Stimulated activated CD8-positive, alpha-beta memory T cell treated with anti-CD3 and anti-CD28 coated beads, Interleukin-2, amount 100 ng/mL, for 1 hour (primary cell): ENCODE data around the gene B4GALT4.
"Not testable (repeated sequence)": the region's sequence is repeated elsewhere in the genome, so short reads cannot be mapped to it uniquely, and the experiment has no call there.

Experiments used
- DNase-seq, 2 donors: peaks; one replicate each; pipeline ENCODE4 v3.0.0-alpha.2; 2020; ENCODE audit warnings: low read depth in 2 of 2

The B4GALT4 gene

DNA sequence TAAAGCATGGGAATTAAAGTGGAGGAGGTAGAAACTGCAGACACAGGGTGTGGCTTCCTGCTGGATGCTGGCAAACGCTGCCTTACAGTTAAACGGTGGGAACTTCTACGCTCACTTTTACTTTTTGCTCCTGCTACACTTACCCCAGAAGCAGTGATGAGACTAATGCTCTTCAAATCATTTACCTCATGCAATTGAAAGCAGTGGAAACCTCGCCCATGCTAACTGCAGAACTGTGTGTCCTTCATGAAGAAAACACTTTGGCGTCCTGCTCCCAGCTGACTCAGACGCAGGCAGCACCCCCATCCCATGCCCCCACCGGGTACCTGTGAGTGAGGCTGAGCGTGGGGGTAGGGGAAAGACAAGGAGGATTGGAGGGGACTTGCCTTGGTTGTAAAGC lies 35.5 kb downstream of the B4GALT4 start:
- DNase-seq = no peak

DNA sequence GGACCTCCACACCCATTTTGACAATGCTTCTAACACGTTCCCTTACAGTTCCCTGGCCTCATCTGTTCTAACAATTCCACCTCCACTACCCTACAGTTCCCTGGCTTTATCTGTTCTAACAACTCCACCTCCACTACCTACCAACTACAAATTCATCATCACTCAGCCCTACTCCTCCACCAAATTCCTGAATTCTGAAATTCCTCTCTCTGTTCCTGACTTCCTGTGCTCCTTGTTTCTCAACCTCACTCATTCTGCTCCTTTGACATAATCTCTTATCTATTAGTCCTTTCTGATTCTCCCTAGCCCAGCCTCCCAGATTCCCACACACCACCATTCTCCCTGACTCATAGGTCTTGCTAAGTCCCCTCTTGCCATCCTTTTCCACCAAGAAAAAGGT lies 44.8 kb downstream of the B4GALT4 start:
- no peak for DNase-seq

DNA sequence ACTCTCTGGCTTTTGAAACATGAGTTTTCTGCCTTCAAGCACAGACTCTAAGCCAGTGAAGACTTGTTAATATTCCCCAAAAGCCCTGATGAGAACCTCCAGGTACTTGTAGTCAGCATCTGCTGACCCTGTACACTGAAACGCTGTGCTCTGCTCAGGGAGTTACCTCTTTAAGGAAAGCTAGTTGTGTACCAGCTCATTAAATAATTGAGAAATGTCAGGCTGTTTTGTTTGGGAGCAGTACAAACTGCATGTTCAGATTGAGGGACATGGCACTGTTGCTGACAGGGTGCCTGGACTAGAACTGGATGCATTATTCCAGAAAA lies 45.6 kb downstream of the B4GALT4 start:
- DNase-seq = no peak

DNA sequence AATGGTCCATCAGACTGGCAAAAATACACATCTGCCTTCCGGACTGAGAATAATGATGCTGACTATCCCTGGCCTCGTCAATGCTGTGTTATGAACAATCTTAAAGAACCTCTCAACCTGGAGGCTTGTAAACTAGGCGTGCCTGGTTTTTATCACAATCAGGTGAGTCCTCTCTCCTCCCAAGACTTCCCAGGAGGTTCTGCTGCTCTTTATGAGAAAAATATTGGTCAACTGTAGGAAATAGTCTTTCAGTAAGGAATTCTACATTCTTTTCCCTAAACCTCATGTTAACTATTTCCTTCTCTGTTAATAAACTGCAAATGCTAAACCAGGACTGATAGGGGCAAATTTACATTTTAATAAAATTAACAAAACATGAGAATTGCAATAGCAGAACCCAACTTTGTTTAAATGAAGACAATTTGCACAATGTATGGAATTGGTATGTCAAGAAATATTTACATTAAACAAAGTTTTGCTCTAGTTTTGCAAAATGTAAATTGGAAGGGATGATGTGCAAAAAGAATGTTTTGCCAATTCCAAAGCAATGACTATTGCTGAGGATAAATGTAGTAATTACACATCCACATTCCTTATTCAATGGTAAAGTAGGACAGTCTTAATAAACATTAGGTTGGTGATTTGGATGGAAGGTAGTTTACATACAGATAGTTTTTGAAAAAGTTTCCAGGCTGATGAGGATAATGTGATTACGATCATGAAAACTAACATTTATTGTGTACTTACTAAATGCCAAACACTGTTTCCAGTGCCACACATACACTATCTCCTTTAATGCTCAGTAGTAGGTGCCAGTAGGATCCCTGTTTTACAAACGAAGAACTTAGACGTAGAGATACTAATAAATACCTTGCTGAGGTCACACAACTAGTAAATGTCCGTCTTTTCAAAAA lies 46.2 kb downstream of the B4GALT4 start:
- no peak for DNase-seq

DNA sequence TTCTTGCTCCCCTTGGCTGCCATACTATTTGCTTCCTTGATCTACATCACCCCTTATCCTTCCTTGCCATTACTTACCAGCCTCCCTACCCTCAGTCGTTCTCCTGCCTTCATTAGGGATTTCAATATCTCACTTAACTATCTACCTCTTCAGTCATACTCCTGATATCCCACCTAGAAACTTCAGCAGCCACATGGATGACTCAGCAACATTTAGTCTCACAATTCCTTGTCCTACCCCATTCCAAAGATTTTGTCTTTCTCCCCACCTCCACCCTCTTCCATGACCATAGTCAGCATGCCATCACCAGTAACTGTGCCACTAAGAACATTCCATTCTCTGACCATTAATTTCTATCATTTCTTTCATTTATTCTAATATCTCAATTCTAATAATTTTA lies 48.9 kb downstream of the B4GALT4 start:
- DNase-seq = no peak

DNA sequence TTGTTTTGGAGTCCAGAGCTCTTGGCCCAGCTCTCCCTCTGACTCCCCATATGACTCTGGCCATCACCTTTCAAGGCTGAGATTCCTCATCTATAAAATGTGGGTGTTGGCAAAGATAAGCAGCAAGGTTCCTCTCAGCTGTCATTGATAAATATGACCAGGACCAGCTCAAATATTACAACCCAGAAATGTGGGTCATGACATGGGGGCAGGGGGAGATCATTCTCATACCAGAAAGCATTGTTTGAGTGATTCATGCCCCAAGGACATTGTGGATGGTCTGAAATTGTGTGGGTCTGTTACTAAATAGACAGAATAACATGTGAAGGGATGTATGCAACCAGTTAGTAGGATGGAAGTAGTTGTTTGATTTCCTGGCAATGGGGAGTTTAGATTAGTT lies 53.4 kb downstream of the B4GALT4 start:
- no peak for DNase-seq

DNA sequence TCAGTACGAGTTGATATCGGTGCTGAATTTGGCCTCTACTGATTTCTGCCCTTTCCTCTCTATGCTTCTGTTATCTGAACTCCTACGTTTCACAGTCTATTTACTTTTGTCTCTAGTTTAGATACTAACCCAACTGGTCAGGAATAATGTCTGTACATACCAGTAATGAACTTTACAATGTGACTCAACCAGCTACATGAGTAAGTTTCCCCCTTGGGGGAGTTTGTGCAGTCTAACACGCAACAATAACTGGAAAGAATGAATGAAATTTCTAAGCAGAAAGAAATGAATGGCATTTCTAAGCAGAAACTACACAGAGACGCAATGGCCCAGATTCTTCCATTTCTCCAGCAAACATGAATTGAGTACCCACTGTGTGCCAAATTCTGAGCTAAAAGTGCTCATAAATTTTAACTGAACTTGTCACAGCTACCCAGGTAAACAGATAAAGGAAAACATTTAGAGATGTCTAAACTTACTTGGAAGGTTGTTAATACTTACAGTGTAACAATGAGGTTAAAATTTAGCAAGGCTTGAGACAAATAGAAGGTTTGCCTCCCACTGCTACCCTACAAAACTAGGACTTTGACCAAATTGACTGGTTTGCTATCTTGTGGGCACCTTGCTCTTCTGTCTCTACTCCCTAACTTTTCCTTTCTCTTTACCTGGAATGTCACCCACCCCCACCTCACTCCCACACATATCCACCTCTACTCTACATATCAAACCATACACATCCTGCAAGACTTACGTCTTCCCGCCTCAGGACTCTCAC lies 55.7 kb downstream of the B4GALT4 start:
- no peak for DNase-seq

DNA sequence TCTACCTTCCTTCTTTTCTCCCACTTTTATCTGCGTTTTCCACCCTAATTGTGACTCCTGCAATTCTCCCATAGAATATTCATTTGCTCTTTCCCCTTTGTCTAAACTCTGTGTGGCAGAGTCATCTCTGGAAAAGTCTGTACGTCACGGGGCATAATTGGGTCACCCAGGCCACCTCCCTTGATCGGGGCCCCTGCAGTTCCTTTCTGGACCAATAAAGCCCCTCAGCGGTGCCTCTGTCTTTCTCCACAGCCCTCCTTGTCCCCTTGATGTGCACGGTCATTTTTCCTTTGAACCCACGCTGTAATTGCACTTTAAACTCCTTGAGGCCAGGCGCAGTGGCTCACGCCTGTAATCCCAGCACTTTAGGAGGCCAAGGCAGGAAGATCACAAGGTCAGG lies 56.6 kb downstream of the B4GALT4 start:
- DNase-seq = no peak

DNA sequence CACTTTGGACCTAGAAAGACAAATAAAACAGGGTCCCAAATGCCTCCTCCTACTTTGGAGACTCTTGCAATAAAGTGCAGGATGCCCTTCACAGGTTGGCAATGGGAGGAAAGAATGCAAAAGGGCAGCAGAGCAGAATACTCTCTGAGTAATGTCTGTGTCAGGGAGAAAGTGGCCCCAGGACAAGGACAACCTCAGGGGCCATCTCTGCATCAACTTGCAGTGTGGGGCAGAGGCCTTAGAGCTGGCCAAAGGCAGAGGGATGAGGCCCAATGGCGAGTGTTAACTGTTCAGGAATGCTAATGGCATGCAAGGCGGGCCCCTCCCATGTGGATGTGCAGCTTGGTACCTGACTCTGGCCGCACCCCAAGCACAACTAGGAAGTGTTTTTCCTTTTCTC lies 58.9 kb downstream of the B4GALT4 start:
- DNase-seq = no peak

DNA sequence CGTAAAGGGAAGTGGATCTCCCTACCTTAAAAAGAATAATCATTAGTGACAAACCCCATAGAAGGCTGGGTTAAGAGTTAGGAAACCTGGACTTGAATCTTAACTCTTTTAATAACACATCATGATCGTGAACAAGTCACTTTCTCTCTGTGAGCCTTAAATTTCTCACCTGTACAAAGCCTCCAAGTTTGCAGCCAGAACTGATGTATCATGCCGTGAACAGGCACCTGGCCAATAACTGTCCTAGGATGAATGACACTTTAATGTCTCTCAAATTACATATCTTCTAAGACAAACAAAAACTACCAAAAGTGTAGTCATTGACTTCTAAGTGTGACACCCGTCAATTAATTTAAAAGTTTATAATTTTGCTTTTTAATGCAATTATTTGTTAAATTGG lies 63.4 kb downstream of the B4GALT4 start:
- DNase-seq = no peak

DNA sequence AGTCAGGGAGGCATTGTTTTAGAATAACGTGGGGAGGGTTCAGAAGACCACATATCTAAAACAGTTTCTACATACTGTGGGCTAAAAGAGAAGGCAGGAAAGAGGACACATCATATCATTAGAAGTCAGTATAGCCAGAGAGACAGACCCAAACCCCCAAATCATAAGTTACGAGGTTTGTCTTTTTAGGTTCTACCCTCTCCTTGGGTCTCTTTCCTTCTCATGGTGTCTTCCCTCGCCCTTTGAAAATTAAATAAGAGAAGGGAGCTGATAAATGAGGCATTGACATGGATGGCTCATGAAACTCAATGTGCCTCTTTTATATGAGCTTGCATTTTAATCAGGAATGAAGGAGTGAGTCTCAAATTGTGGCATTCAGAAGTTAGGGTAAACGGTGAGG lies 63.9 kb downstream of the B4GALT4 start:
- DNase-seq = no peak

DNA sequence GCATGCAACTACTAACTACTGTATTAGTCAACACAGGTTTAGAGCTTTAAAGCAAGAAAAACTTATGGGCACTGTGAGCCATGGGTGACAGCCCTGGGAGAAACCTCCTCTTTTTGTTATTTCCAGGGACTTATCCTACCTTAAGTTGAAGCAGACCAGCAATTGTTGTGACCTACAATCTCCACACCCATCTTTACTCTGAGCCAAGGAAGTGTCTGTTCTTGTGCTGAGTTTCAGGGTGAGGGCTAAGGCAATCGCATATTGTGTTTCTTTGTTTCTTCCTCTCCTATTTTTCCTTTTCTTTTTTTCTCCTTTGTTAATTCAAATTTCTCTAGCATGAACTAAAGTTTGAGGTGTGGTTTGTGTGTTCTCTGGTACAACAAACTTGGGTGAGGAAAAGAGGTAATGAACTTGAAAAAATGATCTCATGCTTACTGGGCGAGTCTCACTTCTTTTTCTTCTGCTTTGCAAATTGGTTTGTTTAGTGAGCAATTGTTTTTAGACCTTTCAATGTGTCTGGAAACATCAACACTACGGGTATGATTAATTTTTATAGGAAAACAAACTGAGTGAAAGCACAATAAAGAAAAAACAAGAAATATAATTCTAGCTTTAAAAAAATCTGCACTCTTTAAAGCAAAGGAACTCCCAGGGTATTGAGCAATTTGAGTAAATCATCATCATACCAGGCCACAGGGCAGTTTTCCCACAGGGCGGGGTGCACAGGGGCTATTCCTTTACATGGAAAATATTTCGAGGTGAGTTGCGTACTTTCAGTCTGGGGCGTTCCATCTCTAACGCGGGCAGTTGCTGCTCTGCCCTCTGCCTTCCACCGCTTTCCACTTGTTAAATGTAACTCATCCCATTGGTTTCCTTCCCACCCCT lies 64.6 kb downstream of the B4GALT4 start:
- DNase-seq = no peak

DNA sequence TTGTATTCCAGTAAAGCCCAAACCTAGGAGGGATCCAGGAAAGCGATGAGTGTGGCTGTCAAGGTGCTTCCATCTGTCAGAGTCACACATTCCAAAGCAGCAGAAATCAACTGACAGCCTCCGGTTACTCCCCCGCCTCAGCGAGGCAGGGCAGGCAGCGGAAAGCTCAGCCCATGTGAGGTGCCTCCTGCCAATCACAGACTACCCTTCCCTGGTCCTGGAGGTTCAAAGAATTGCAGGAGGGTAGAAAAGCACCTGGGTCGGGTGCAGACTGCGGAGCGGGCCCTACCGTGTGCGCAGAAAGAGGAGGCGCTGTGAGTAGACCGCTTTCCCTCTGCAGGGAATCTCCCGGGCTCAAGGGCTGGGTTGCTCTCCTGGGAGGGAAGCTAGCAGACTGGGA lies 67.4 kb downstream of the B4GALT4 start, which contains the start of gene UPK1B:
TSS of gene UPK1B (plus strand) at position 274 of the 400 bp plus-strand sequence. CDS start 13,144 bp downstream, outside the sequence.
- DNase-seq = no peak

DNA sequence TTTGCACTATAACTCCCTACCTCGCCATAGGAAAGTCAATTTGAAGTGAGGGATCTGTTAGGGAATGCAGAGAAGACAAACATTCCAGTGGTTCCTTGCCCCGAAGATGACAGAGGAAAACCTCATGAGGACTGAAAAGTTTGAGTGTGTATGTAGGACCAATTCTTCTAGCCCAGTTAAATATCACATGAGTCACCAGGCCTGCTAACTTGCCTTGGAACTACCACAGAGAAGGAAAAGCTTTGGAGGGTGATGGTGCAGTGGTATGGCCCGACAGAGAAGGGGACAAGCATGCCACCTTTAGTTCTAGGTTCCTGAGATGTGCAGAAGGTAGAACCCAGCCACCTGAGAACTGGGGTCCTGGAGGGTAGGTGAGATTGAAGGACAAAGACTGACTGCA lies 69.9 kb downstream of the B4GALT4 start:
- no peak for DNase-seq

DNA sequence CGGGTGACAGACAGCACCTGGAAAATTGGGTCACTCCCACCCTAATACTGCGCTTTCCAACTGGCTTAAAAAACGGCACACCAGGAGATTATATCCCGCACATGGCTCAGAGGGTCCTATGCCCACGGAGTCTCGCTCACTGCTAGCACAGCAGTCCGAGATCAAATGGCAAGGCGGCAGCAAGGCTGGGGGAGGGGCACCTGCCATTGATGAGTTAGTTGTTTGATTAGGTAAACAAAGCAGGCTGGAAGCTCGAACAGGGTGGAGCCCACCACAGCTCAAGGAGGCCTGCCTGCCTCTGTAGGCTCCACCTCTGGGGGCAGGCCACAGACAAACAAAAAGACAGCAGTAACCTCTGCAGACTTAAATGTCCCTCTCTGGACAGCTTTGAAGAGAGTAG lies 75.9 kb downstream of the B4GALT4 start:
- not testable (repeated sequence) for DNase-seq
